GM21717 (cell line): ENCODE results near the gene NXN.
"Not testable (repeated sequence)": the region's sequence is repeated elsewhere in the genome, so short reads cannot be mapped to it uniquely, and the experiment has no call there.

Experiments
- ATAC-seq: cut with Tn5 transposase; IDR thresholded peaks from one replicate; pipeline ENCODE4 v1.9.1; 2021; ENCODE audit warnings: mild to moderate bottlenecking, moderate library complexity; ENCODE audit not compliant: unreplicated experiment

NXN gene

DNA sequence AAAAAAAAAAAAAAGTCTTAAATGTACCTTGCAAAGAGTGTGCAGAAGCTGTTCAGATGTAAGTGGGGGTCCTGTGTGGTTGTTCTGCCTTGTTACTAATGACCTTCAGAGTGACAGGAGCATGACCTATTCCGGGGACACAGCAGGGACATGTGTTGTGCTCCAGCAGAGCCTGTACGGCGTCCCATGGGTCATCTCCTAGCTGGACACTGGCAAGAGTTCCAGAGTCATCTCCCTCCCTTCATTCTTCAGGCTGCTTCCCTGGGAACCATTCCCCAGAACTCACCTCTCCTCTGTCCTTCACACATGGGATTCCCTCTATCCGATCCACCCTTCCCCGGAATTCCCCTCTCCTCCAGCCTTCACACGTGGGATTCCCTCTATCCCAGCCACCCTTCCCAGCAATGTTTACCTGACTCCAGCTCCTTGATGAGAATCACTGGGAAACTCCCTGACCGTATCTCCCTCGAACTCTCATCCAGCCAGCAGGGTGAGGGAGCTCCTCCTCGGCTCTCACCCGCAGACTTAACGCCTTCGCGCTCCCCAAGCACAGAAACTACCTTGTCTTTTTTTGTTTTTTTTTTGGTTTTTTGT lies 111.6 kb downstream of the NXN start:
- ATAC-seq, result no peak

GRCh38 chr17:867238-867637 lies 112.3 kb downstream of the NXN start:
- ATAC-seq, result not testable (repeated sequence)

DNA sequence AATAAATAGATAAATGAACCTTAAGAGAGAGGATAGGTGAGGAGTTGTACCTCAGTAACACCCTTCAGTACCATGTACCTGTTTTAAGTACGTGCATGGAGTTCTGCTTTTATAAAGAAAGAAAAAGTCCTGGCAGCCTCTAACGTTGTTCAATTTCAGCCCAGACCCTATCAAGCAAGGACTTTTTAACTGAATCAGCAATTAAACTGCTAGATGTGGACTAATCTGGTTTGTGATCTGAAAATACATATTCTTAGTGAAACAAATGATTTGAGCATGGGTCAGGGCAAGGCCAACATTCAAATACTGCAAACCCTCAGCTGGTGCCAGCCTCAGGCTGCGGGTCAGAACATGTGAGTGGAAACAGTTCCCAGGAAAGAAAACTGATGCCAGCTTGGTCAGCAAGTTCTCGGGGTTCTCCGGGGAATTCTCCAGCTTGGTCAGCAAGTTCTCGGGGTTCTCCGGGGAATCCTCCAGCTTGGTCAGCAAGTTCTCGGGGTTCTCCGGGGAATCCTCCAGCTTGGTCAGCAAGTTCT lies 112.9 kb downstream of the NXN start:
- ATAC-seq, result no peak

- ATAC-seq, result no peak
These were observed 115.3 kb downstream of the NXN start for GRCh38 chr17:864315-864714.

- ATAC-seq, result no peak
These were observed 115.7 kb downstream of the NXN start for GRCh38 chr17:863880-864279.

- ATAC-seq, result no peak
These were observed 117.0 kb downstream of the NXN start for GRCh38 chr17:862582-862981.

DNA sequence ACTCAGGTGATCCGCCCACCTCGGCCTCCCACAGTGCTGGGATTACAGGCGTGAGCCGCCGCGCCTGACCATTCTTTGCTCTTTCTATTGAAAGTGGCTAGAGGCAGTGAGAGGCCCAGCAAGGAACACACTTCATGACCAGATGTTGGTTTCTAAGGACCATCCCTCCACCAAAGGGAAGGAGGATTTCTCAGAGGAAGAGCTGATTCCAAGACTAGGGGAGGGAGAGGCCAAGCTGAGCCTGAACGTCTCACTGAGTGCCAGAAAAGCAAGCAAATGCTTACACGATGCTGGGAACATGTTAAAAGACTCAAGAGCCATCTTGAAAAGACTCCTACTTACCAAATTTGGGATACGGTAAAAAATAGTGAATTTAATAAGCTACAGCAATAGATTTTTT lies 118.2 kb downstream of the NXN start:
- ATAC-seq, result no peak

DNA sequence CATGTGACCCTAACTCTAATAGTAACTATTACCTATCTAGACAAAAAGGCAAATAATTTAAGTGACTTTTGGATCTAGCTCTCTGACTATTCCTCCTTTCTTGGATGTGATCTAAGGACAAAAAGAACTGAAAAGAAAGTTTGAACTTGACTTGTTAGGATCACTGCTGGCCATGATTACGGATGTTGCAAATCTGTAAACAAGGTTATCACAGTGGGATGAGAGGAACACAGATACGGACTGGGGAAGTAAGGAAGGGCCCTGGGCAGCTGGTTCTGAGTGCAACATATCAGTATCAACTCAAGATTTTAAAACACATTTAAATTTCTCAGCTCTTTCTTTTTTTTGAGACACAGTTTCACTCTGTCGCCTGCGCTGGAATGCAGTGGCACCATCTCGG lies 118.8 kb downstream of the NXN start:
- ATAC-seq, result no peak

- ATAC-seq, result no peak
These were observed 119.8 kb downstream of the NXN start for GRCh38 chr17:859824-860195.

- ATAC-seq, result no peak
These were observed 120.3 kb downstream of the NXN start for GRCh38 chr17:859061-859823.

DNA sequence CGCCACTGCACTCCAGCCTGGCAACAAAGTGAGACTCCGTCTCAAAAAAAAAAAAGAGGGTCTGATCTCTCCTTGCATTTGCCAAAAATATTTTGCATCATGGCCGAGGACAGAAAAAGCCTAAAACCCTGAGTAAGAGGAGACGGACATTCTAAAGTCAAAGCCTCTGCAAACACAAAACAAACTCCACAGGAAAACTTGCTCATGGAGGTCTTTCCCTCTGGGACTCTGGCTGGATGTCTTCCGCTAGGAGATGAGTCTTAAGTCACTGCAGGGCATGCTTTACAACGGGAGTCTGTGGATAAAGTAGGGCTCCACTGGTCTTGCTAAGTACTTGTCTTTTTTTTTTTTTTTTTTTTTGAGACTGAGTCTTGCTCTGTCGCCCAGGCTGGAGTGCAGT lies 123.4 kb downstream of the NXN start:
- ATAC-seq, result no peak

DNA sequence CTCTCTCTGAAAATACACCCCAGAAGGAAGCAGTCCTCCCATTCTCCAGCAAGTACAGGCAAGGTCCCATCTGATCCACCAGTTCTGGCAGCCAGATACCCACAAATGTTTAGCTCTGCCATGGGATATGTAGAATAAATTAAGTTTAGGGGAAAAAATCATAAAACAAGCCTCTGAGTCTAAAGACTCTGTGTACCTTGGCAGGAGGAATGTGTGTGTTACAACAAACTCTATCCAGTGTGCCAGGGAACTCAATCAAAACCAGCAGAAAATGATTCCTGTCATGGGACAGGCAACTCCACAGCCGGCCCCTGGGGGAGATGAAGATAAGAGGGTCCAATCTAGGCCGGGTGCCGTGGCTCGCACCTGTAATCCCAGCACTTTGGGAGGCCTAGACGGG lies 124.0 kb downstream of the NXN start:
- ATAC-seq, result no peak

GRCh38 chr17:852850-853249 lies 126.7 kb downstream of the NXN start:
- not testable (repeated sequence) for ATAC-seq

GRCh38 chr17:852349-852748 lies 127.2 kb downstream of the NXN start:
- no peak for ATAC-seq

GRCh38 chr17:851924-852323 lies 127.7 kb downstream of the NXN start:
- ATAC-seq, result no peak

DNA sequence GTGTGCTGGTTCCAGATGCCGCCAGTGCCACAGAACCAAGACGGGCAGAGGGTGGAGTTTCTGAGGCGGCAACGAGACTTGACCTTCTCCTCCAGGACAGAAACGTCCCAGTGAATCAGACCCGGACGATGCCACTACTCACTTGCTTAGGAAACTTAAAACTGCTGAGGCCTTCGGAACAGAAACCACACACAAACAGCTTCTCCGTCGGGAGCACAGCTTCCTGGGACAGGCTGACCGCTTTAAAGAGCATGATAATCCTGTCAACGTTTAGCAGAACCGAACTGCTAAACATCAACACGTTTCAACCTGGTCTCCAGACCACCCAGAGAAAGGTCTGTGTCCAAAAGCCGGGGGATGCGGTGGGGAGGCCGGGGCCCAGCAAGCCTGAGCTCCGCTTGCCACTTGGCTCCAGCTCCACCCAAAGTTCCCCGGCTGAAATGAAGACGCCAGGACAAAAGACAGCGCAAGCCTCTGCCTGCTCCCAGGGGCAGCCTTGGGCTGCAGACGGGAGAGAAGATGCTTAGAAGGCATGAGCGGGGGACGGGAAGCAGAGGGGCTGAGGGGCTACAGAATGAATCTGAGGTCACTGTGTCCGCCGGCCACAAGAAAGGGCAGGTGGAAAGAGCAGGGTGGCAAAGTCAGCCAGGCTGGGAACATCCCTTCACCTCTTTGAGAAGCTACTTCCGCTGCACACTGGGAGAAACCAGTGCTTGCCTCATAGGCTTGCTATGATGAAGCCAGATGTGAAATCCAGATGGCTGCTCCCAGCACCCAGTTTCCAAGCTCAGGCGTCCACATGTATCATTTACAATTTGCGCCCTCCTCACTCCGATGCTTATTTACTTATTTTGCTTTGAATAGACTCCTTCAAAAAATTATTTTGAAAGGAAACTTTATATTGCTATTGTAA lies 128.5 kb downstream of the NXN start:
- ATAC-seq, result no peak

GRCh38 chr17:850086-850850 lies 129.3 kb downstream of the NXN start:
- ATAC-seq, result no peak

DNA sequence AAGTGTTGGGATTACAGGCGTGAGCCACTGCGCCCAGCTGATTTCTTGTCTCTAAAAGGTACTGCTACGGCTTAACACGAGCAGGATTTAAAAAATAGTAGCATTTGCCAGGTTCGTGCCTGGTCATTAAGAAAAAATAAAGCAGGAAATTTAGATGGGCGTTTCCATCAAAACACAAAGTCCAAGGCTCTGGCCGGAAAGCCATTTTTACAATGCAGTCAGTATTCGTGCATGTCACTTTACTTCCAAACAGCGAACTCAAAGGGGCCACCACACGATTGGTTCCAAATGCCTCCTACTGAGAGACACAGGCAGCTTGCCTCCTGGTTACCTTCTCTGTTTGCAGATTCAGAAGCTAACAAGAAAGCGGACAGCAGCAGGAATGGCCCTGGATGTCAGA lies 131.2 kb downstream of the NXN start:
- no peak for ATAC-seq

DNA sequence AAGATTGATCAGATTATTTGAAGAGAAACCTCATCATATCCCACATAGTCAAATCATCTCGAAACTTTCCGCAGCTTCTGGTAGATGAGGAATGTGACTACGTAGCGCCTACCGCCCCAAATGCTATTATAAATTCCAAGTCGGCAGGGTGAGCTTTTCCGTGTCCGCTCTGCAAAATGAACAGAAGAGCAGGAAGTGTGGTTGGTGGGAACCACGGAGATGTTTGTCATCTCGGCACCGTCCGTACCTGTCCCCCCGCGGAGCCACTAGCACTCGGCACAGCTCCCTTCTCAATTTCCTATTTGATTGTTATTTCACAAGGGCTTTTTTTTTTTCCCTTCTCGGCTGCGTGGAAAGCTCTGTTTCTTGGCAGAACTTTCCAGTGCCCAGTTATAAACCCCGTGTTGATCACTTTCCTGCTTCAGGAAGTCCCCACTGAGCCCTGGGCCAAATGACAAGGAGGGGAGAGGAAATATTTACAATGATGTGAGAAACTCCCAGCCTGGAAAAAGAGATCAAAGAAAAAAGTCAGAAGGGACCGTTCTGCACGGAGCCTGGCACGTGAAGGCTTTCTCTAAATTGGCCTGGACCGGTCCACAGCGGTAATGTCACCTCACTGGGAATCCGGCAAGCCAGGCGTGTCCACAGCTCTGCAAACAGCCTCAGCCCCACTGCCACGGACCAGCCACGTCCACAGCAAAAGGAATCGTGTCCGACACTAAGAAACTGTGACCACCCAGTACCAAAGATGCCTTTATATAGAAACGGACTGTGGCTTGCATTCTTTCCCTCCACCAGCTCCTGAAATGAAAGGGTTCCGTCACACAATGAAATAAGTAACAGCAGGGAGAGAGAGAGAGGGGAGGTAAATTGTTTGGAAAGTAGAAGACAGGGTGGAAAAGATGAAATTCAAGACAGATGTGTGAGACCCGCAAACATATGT lies 132.4 kb downstream of the NXN start:
- no peak for ATAC-seq

- ATAC-seq, result no peak
These were observed 138.3 kb downstream of the NXN start for GRCh38 chr17:841313-841712.
